IMR-90 (cell line): ENCODE results near the gene TIMM29. TPM values are rescaled to one million over a fixed set of nuclear protein-coding genes. Genes with fewer than 3 reads are reported as not detected.
"Not testable (repeated sequence)": the region's sequence is repeated elsewhere in the genome, so short reads cannot be mapped to it uniquely, and the experiment has no call there.

Experiments used
- ATAC-seq: fragments of 200-7000 bp; cut with Tn5 transposase; 2 replicates; pipeline ENCODE4 v1.9.1; 2020; ENCODE audit warnings: low read depth, mild to moderate bottlenecking, moderate library complexity
- BruUV-seq: library from RNA; stranded (reverse); fragments of 400-500 nt; replicated peaks from 2 replicates; lab custom pipeline; 2021; lab: Mats Ljungman, UMichigan
- CTCF ChIA-PET: fragments of 300-600 bp; formaldehyde crosslinking; extraction: SDS; loops from one replicate; lab custom pipeline; 2021; ENCODE audit warnings: antibody characterized with exemption; lab: Yijun Ruan, JAX
- POLR2A ChIA-PET: fragments of 300-600 bp; sonication (Branson Sonifier 250); formaldehyde crosslinking; loops from one replicate; lab custom pipeline; 2022; ENCODE audit warnings: antibody characterized with exemption; ENCODE audit not compliant: unreplicated experiment; lab: Charles Lee
- DNase-seq: peaks from one replicate; pipeline ENCODE4 v3.0.0; 2013
- H2AFZ ChIP-seq: replicated peaks from 2 replicates; pipeline ENCODE3; 2013; ENCODE audit warnings: low read length, mild to moderate bottlenecking; ENCODE audit not compliant: poor library complexity
- H2AK5ac ChIP-seq: 2 replicates; pipeline ENCODE4 v1.6.1; 2013; ENCODE audit warnings: low read depth, low read length, inconsistent platforms
- H2AK9ac ChIP-seq: replicated peaks from 2 replicates; pipeline ENCODE3; 2013; ENCODE audit warnings: mild to moderate bottlenecking, low read depth, low read length, moderate library complexity; ENCODE audit not compliant: poor library complexity
- H2BK120ac ChIP-seq: 2 replicates; pipeline ENCODE4 v1.6.1; 2013; ENCODE audit warnings: low read depth, low read length, inconsistent platforms
- H2BK15ac ChIP-seq: 3 replicates; pipeline ENCODE4 v1.6.1; 2013; ENCODE audit warnings: low read depth, low read length, inconsistent platforms
- H2BK20ac ChIP-seq: 2 replicates; pipeline ENCODE4 v1.6.1; 2013; ENCODE audit warnings: low read depth, mild to moderate bottlenecking, inconsistent platforms, low read length, moderate library complexity
- H2BK5ac ChIP-seq: 2 replicates; pipeline ENCODE4 v1.6.1; 2013; ENCODE audit warnings: mild to moderate bottlenecking, low read depth, low read length, inconsistent platforms; ENCODE audit not compliant: poor library complexity, severe bottlenecking
- H3K14ac ChIP-seq: replicated peaks from 2 replicates; pipeline ENCODE4 v1.6.1; 2013; ENCODE audit warnings: low read depth, low read length, inconsistent platforms
- H3K18ac ChIP-seq: 2 replicates; pipeline ENCODE4 v1.6.1; 2013; ENCODE audit warnings: low read depth, low read length, control low read depth
- H3K23ac ChIP-seq: 2 replicates; pipeline ENCODE4 v1.6.1; 2013; ENCODE audit warnings: low read depth, low read length, inconsistent platforms
- H3K27ac ChIP-seq: 2 replicates; pipeline ENCODE4 v1.5.1; 2013; ENCODE audit warnings: mild to moderate bottlenecking, control low read depth, low read length; ENCODE audit not compliant: insufficient read depth
- H3K27me3 ChIP-seq: 2 replicates; pipeline ENCODE4 v1.6.1; 2013; ENCODE audit warnings: low read length; ENCODE audit not compliant: control insufficient read depth, insufficient read depth
- H3K36me3 ChIP-seq: 2 replicates; pipeline ENCODE4 v1.6.1; 2013; ENCODE audit warnings: low read length, mixed read lengths; ENCODE audit not compliant: control insufficient read depth, insufficient read depth
- H3K4ac ChIP-seq: 2 replicates; pipeline ENCODE4 v1.6.1; 2013; ENCODE audit warnings: low read depth, low read length, inconsistent platforms
- H3K4me1 ChIP-seq: 2 replicates; pipeline ENCODE4 v1.6.1; 2013; ENCODE audit warnings: low read length, mixed read lengths; ENCODE audit not compliant: control insufficient read depth, insufficient read depth
- H3K4me2 ChIP-seq: 2 replicates; pipeline ENCODE4 v1.6.1; 2013; ENCODE audit warnings: low read depth, mild to moderate bottlenecking, control low read depth, low read length, moderate library complexity
- H3K4me3 ChIP-seq: 2 replicates; pipeline ENCODE4 v1.5.1; 2013; ENCODE audit warnings: low read depth, mild to moderate bottlenecking, control low read depth, low read length, moderate library complexity; ENCODE audit not compliant: insufficient read depth
- H3K56ac ChIP-seq: 2 replicates; pipeline ENCODE4 v1.6.1; 2013; ENCODE audit warnings: low read length, inconsistent platforms; ENCODE audit not compliant: insufficient read depth; ENCODE audit errors: extremely low read depth
- H3K79me1 ChIP-seq, 2 experiments: 2 replicates each; pipeline ENCODE4 v1.6.1; 2013; ENCODE audit warnings: low read length in 2 of 2, inconsistent platforms in 1 of 2, low read depth in 1 of 2
- H3K9ac ChIP-seq: 2 replicates; pipeline ENCODE4 v1.6.1; 2013; ENCODE audit warnings: low read depth, low read length, control low read depth
- H3K9me1 ChIP-seq: 2 replicates; pipeline ENCODE4 v1.6.1; 2013; ENCODE audit warnings: low read length, inconsistent platforms; ENCODE audit not compliant: insufficient read depth
- H3K9me3 ChIP-seq: 2 replicates; pipeline ENCODE4 v1.6.1; 2013; ENCODE audit warnings: low read length; ENCODE audit not compliant: control insufficient read depth, insufficient read depth
- H4K20me1 ChIP-seq: 2 replicates; pipeline ENCODE4 v1.6.1; 2013; ENCODE audit warnings: low read length, inconsistent platforms; ENCODE audit not compliant: insufficient read depth
- H4K5ac ChIP-seq: 2 replicates; pipeline ENCODE4 v1.6.1; 2013; ENCODE audit warnings: mild to moderate bottlenecking, low read depth, low read length, control low read depth
- H4K8ac ChIP-seq, 2 experiments: 2 replicates each; pipeline ENCODE4 v1.6.1; 2013; ENCODE audit warnings: low read depth in 2 of 2, low read length in 2 of 2, control low read depth in 1 of 2, inconsistent platforms in 1 of 2
- H4K91ac ChIP-seq: 2 replicates; pipeline ENCODE4 v1.6.1; 2013; ENCODE audit warnings: low read depth, low read length, inconsistent platforms; ENCODE audit not compliant: insufficient read depth
- WGBS, 2 experiments: methylation state at CpG; one replicate each; pipeline versions ENCODE4 v1.1.5 to v1.1.7; 2013; ENCODE audit warnings: missing lambda C conversion rate in 2 of 2; ENCODE audit not compliant: insufficient read length in 1 of 2; ENCODE audit errors: extremely low coverage in 2 of 2; 5-methylcytosine and 5-hydroxymethylcytosine counted together
- dilution Hi-C: fragments of 300-500 bp; cut with HindIII; formaldehyde crosslinking; loops from one replicate; pipeline ENCODE4 v1.14.3; 2018; ENCODE audit warnings: low sequenced_read_pairs; ENCODE audit not compliant: unreplicated experiment
- in situ Hi-C: fragments of 300-500 bp; cut with MboI; formaldehyde crosslinking; loops from 3 replicates; pipeline ENCODE4 v1.14.3; 2019; ENCODE audit warnings: low sequenced_read_pairs, inconsistent platforms, mixed read lengths
- intact Hi-C: fragments of 100-400 bp; cut with micrococcal nuclease; formaldehyde crosslinking; loops from 2 replicates; pipeline ENCODE4 v1.10.0; 2022
- polyA plus RNA-seq, 3 experiments: library from polyadenylated mRNA; depleted of rRNA; stranded (reverse); fragments of >200 nt; gene quantifications; 2 replicates each; pipeline ENCODE4 v1.2.3, GENCODE V29; 2012; ENCODE audit warnings: low replicate concordance in 1 of 3
- total RNA-seq: library from RNA; depleted of rRNA; stranded (reverse); fragments of >200 nt; gene quantifications from 2 replicates; pipeline ENCODE4 v1.2.3, GENCODE V29; 2012

The TIMM29 gene
- total and polyA plus RNA-seq, 2 of the 4 experiments (the other 2 are of a cell fraction), result 9.3 to 13.4 TPM

DNA sequence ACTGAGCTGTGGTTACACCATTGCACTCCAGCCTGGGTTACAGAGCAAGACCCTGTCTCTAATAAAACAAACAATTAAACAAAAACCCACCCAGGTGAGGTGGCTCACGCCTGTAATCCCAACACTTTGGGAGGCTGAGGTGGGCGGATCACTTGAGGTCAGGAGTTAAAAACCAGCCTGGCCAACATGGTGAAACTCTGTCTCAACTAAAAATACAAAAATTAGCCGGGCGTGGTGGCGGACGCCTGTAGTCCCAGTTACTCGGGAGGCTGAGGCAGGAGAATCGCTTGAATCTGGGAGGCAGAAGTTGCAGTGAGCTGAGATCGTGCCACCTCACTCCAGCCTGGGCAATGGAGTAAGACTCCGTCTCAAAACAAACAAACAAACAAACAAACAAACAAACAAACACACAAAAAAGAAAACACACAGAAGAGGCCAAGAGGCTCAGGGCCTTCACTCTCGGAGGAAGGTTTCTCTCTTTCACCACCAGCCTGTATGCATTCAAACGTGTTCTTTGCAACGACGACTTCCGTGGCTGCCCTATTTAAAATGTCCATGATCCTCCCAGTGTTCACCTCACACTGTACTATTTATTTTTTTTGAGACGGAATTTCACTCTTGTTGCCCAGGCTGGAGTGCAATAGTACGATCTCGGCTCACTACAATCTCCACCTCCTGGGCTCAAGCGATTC, 30.8 kb downstream of the TIMM29 start:
- H3K4me1 ChIP-seq, ATAC-seq, in situ Hi-C loops, H3K36me3 ChIP-seq, H2AFZ ChIP-seq, H3K4me2 ChIP-seq, H4K91ac ChIP-seq, H2BK15ac ChIP-seq, H2BK5ac ChIP-seq, H3K18ac ChIP-seq, H2BK20ac ChIP-seq, H2AK9ac ChIP-seq, H3K4me3 ChIP-seq, H3K23ac ChIP-seq, POLR2A ChIA-PET, H3K9me3 ChIP-seq, BruUV-seq, H3K27ac ChIP-seq, dilution Hi-C loops, H4K5ac ChIP-seq, H3K4ac ChIP-seq, H3K27me3 ChIP-seq, H3K56ac ChIP-seq, intact Hi-C loops, H3K9ac ChIP-seq, DNase-seq, H3K14ac ChIP-seq, H2BK120ac ChIP-seq, CTCF ChIA-PET: not testable (repeated sequence)
- H3K79me1 ChIP-seq, result peaks cover 4 to 44% of the 10 kb centered on the region in 2 experiments; a peak in 3 of 4 replicates
- H4K8ac ChIP-seq, result peak overlapping the region; percentile 11 to 91; a peak in 1 of 4 replicates
- 0 out of 2 replicates have a peak overlapping the region, but pooled peaks have one; percentile 51 for H2AK5ac ChIP-seq
- WGBS, 2 experiments, result 94% methylated on average over 12 of the region's 19 CpGs; no CpG with 5 or more reads in 1 of the 2 experiments
- peaks cover 13% of the 10 kb centered on the region; the same call in 1 of the 2 replicates for H3K9me1 ChIP-seq
- peaks cover 24% of the 10 kb centered on the region for H4K20me1 ChIP-seq
